ENCODE data around the gene ATP1B3. TPM values are rescaled to one million over a fixed set of nuclear protein-coding genes. Genes with fewer than 3 reads are reported as not detected.

ATP1B3 gene
- total RNA-seq, 1 donor from 2014 or later, result 161 TPM

- DNase-seq (no peak), ATAC-seq (no peak)
- Histone ChIP-seq H3K4me1 (no peaks in the 10 kb centered on the region), H3K27ac (no peak overlapping the region), H3K36me3 (no peaks in the 10 kb centered on the region), H3K4me3 (no peak overlapping the region), H3K27me3 (no peaks in the 10 kb centered on the region), H3K9me3 (no peaks in the 10 kb centered on the region)
- intact Hi-C loops (cut with DNase I), result no loop called here
- no peak for TF ChIP-seq CTCF (IDR thresholded peaks at IDR 0.05)
These were observed 40.8 kb upstream of the ATP1B3 start for GRCh38 chr3:141835557-141836229.

GRCh38 chr3:141839389-141839788 is 37.1 kb upstream of the ATP1B3 start:
- ATAC-seq (no peak), DNase-seq (no peak)
- intact Hi-C loops (cut with DNase I), result no loop called here
- no peak for TF ChIP-seq CTCF (IDR thresholded peaks at IDR 0.05)
- Histone ChIP-seq H3K4me1 (no peaks in the 10 kb centered on the region), H3K9me3 (no peaks in the 10 kb centered on the region), H3K27me3 (no peaks in the 10 kb centered on the region), H3K36me3 (no peaks in the 10 kb centered on the region), H3K27ac (no peak overlapping the region), H3K4me3 (no peak overlapping the region)

GRCh38 chr3:141840737-141841544 is 35.5 kb upstream of the ATP1B3 start:
- TF ChIP-seq CTCF (IDR thresholded peaks at IDR 0.05), result no peak
- ATAC-seq, result no peak
- Histone ChIP-seq H3K9me3 (no peaks in the 10 kb centered on the region), H3K4me3 (no peak overlapping the region), H3K27me3 (no peaks in the 10 kb centered on the region), H3K27ac (no peak overlapping the region), H3K36me3 (no peaks in the 10 kb centered on the region), H3K4me1 (no peaks in the 10 kb centered on the region)
- DNase-seq, result no peak
- intact Hi-C loops (cut with DNase I), result no loop called here

GRCh38 chr3:141844108-141844507 is 32.3 kb upstream of the ATP1B3 start:
- H3K4me3 ChIP-seq, result no peak overlapping the region
- DNase-seq (no peak), ATAC-seq (no peak)
- no peaks in the 10 kb centered on the region for H3K9me3 ChIP-seq
- no peak for TF ChIP-seq CTCF (IDR thresholded peaks at IDR 0.05)
- peaks cover 2% of the 10 kb centered on the region for H3K4me1 ChIP-seq
- intact Hi-C loops (cut with DNase I), result no loop called here
- H3K36me3 ChIP-seq, result no peaks in the 10 kb centered on the region
- no peak overlapping the region for H3K27ac ChIP-seq
- H3K27me3 ChIP-seq, result no peaks in the 10 kb centered on the region

- TF ChIP-seq CTCF (IDR thresholded peaks at IDR 0.05), result no peak
- H3K27me3 ChIP-seq, result no peaks in the 10 kb centered on the region
- H3K27ac ChIP-seq, result no peak overlapping the region
- no peaks in the 10 kb centered on the region for H3K36me3 ChIP-seq
- ATAC-seq (no peak), DNase-seq (no peak)
- no peaks in the 10 kb centered on the region for H3K9me3 ChIP-seq
- H3K4me1 ChIP-seq, result peaks cover 8% of the 10 kb centered on the region
- H3K4me3 ChIP-seq, result no peak overlapping the region
- intact Hi-C loops (cut with DNase I), result no loop called here
These were observed 31.6 kb upstream of the ATP1B3 start for GRCh38 chr3:141844812-141845211.
